Measurements from ENCODE around the gene ELANE.
"Not testable (repeated sequence)": the region's sequence is repeated elsewhere in the genome, so short reads cannot be mapped to it uniquely, and the experiment has no call there.

ELANE gene

DNA sequence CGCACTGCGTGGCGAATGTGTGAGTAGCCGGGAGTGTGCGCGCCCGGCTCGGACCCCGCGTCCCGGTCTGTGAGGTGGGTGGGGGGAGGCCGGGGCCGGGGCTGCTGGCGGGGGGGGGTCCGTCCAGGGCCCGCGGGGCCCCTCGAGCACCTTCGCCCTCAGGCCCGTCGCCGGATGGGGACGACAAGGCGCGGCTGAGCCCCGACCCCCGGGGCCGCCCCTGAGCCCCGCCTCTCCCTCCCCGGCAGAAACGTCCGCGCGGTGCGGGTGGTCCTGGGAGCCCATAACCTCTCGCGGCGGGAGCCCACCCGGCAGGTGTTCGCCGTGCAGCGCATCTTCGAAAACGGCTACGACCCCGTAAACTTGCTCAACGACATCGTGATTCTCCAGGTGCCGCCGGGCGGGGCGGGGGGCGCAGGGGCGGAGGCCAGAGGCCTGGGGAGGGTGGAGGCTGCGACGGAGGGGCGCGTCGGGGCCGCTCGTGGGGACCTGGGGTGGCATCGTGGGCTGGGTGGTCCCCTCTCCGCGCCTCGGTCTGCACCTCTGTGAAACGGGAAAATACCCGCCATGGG is 997 bp downstream of the ELANE start:
- DNase-seq: no peak
- H3K4me1 ChIP-seq (ENCODE audit: control extremely low read depth in 1 of 4, control insufficient read depth in 4 of 4, insufficient read depth in 4 of 4, low read length in 3 of 4): peaks cover 0 to 6% (median 4%) of the 10 kb centered on the region in 4 experiments
- H3K4me3 ChIP-seq (ENCODE audit: control insufficient read depth in 1 of 7, extremely low read depth in 1 of 7, insufficient read depth in 4 of 7, low read depth in 2 of 7, low read length in 6 of 7): no peak overlapping the region
- no peaks in the 10 kb centered on the region for H3K36me3 ChIP-seq (ENCODE audit: control insufficient read depth in 4 of 4, insufficient read depth in 4 of 4, low read length in 3 of 4)
- WGBS (ENCODE audit: insufficient coverage): 24% methylated on average over 43 of the region's 67 CpGs
- ChIA-PET POLR2A (no interaction called here), CTCF (no interaction called here)
- H3K27me3 ChIP-seq (replicated peaks in 2 of 5; ENCODE audit: control insufficient read depth in 4 of 5, insufficient read depth in 5 of 5, low read length in 4 of 5): peaks cover 0 to 52% (median 7%) of the 10 kb centered on the region in 5 experiments
- H3K9me3 ChIP-seq (ENCODE audit: control extremely low read depth in 1 of 5, control insufficient read depth in 4 of 5, insufficient read depth in 2 of 5, low read depth in 1 of 5, low read length in 4 of 5): no peaks in the 10 kb centered on the region
- H3K27ac ChIP-seq (ENCODE audit: insufficient read depth in 1 of 2, low read depth in 1 of 2, low read length in 2 of 2, poor library complexity in 1 of 2, severe bottlenecking in 2 of 2): no peak overlapping the region

DNA sequence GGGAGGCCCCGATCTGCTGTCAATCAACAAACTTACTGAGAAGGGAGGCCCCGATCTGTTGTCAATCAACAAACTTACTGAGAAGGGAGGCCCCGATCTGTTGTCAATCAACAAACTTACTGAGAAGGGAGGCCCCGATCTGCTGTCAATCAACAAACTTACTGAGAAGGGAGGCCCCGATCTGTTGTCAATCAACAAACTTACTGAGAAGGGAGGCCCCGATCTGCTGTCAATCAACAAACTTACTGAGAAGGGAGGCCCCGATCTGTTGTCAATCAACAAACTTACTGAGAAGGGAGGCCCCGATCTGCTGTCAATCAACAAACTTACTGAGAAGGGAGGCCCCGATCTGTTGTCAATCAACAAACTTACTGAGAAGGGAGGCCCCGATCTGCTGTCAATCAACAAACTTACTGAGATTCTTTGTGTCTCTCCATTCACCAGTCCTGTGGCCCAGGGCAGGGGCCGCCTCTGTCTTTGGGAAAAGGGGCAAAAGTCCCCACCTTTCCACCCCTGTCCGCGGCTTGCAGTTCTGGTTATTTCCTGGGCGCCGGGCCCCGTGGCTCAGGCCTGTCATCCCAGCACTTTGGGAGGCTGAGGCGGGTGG is 1.6 kb downstream of the ELANE start:
- POLR2A ChIA-PET; H3K36me3 ChIP-seq (ENCODE audit: control insufficient read depth in 4 of 4, insufficient read depth in 4 of 4, low read length in 3 of 4); H3K4me3 ChIP-seq (ENCODE audit: control insufficient read depth in 1 of 7, extremely low read depth in 1 of 7, insufficient read depth in 4 of 7, low read depth in 2 of 7, low read length in 6 of 7); DNase-seq; H3K9me3 ChIP-seq (ENCODE audit: control extremely low read depth in 1 of 5, control insufficient read depth in 4 of 5, insufficient read depth in 2 of 5, low read depth in 1 of 5, low read length in 4 of 5); H3K27ac ChIP-seq (ENCODE audit: insufficient read depth in 1 of 2, low read depth in 1 of 2, low read length in 2 of 2, poor library complexity in 1 of 2, severe bottlenecking in 2 of 2); H3K4me1 ChIP-seq (ENCODE audit: control extremely low read depth in 1 of 4, control insufficient read depth in 4 of 4, insufficient read depth in 4 of 4, low read length in 3 of 4): not testable (repeated sequence)
- CTCF ChIA-PET: interaction anchor here (0.6 kb wide), 1 partner anchor 69 kb away, joined by 3 read pairs; no protein-coding TSS in a partner anchor
- peaks cover 0 to 49% (median 7%) of the 10 kb centered on the region in 5 experiments for H3K27me3 ChIP-seq (replicated peaks in 2 of 5; ENCODE audit: control insufficient read depth in 4 of 5, insufficient read depth in 5 of 5, low read length in 4 of 5)
- WGBS (ENCODE audit: insufficient coverage): 98% methylated on average over 7 of the region's 17 CpGs

DNA sequence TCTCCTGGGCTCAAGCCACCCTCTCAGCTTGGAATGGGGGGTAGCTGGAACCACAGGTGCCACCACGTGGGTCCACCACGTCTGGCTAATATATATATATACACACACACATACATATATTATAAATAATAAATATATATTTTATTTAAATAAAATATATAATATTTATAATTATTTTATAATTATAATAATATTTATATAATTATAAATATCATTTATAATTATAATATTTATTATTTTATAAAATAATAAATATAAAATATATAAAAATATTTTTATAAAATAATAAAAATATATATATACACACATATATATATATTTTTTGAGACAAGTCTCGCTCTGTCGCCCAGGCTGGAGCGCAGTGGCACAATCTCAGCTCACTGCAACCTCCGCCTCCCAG is 2.4 kb downstream of the ELANE start:
- Histone ChIP-seq H3K4me1 (ENCODE audit: control extremely low read depth in 1 of 4, control insufficient read depth in 4 of 4, insufficient read depth in 4 of 4, low read length in 3 of 4) (peaks cover 0 to 15% (median 12%) of the 10 kb centered on the region in 4 experiments), H3K9me3 (ENCODE audit: control extremely low read depth in 1 of 5, control insufficient read depth in 4 of 5, insufficient read depth in 2 of 5, low read depth in 1 of 5, low read length in 4 of 5) (no peaks in the 10 kb centered on the region), H3K4me3 (ENCODE audit: control insufficient read depth in 1 of 7, extremely low read depth in 1 of 7, insufficient read depth in 4 of 7, low read depth in 2 of 7, low read length in 6 of 7) (no peak overlapping the region), H3K27me3 (replicated peaks in 2 of 5; ENCODE audit: control insufficient read depth in 4 of 5, insufficient read depth in 5 of 5, low read length in 4 of 5) (peaks cover 0 to 51% (median 7%) of the 10 kb centered on the region in 5 experiments), H3K27ac (ENCODE audit: insufficient read depth in 1 of 2, low read depth in 1 of 2, low read length in 2 of 2, poor library complexity in 1 of 2, severe bottlenecking in 2 of 2) (no peak overlapping the region), H3K36me3 (ENCODE audit: control insufficient read depth in 4 of 4, insufficient read depth in 4 of 4, low read length in 3 of 4) (no peaks in the 10 kb centered on the region)
- DNase-seq: no peak
- ChIA-PET CTCF (interaction anchor here (0.6 to 2.3 kb wide), 2 partner anchors 68 to 69 kb away, joined by 3 to 11 read pairs; no protein-coding TSS in a partner anchor), POLR2A (no interaction called here)
- no CpG with 5 or more reads among the region's 6 CpGs for WGBS (ENCODE audit: insufficient coverage)

DNA sequence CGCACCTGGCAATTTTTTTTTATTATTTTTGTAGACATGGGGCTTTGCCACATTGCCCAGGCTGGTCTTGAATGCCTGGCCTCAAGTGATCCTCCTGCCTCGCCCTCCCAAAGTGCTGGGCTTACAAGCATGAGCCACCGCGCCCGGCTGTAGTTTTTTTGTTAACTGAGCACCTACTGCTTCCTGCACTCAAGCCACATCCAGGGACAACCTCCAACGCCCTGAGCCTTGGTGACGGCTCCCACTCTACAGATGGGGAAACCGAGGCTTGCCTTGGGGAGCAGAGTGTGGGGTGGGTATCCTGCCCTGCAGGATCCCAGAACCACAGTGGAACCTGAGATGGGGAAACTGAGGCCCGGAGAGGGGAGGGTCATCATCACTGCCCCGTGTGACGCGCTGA is 3.0 kb downstream of the ELANE start:
- ChIA-PET POLR2A (interaction anchor here (0.6 kb wide), 1 partner anchor 35 kb away, joined by 3 read pairs; no protein-coding TSS in a partner anchor), CTCF (interaction anchor here (0.6 to 2.3 kb wide), 2 partner anchors 17 to 68 kb away, joined by 4 to 11 read pairs; no protein-coding TSS in a partner anchor)
- Histone ChIP-seq H3K36me3 (ENCODE audit: control insufficient read depth in 4 of 4, insufficient read depth in 4 of 4, low read length in 3 of 4) (no peaks in the 10 kb centered on the region), H3K9me3 (ENCODE audit: control extremely low read depth in 1 of 5, control insufficient read depth in 4 of 5, insufficient read depth in 2 of 5, low read depth in 1 of 5, low read length in 4 of 5) (no peaks in the 10 kb centered on the region), H3K4me1 (ENCODE audit: control extremely low read depth in 1 of 4, control insufficient read depth in 4 of 4, insufficient read depth in 4 of 4, low read length in 3 of 4) (peaks cover 0 to 20% (median 17%) of the 10 kb centered on the region in 4 experiments), H3K27me3 (replicated peaks in 2 of 5; ENCODE audit: control insufficient read depth in 4 of 5, insufficient read depth in 5 of 5, low read length in 4 of 5) (peaks cover 0 to 52% (median 12%) of the 10 kb centered on the region in 5 experiments), H3K27ac (ENCODE audit: insufficient read depth in 1 of 2, low read depth in 1 of 2, low read length in 2 of 2, poor library complexity in 1 of 2, severe bottlenecking in 2 of 2) (no peak overlapping the region), H3K4me3 (ENCODE audit: control insufficient read depth in 1 of 7, extremely low read depth in 1 of 7, insufficient read depth in 4 of 7, low read depth in 2 of 7, low read length in 6 of 7) (no peak overlapping the region)
- 81% methylated on average over 9 of the region's 12 CpGs for WGBS (ENCODE audit: insufficient coverage)
- no peak for DNase-seq

DNA sequence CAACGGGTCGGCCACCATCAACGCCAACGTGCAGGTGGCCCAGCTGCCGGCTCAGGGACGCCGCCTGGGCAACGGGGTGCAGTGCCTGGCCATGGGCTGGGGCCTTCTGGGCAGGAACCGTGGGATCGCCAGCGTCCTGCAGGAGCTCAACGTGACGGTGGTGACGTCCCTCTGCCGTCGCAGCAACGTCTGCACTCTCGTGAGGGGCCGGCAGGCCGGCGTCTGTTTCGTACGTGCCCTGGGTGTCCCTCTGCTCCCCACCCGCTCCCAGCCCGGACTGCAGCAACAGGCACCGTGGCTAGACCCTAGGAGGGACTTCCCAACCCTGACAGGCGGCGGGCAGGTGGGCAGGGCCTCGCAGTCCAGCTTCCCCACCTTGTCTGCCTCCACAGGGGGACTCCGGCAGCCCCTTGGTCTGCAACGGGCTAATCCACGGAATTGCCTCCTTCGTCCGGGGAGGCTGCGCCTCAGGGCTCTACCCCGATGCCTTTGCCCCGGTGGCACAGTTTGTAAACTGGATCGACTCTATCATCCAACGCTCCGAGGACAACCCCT is 3.5 kb downstream of the ELANE start:
- Histone ChIP-seq H3K27me3 (replicated peaks in 2 of 5; ENCODE audit: control insufficient read depth in 4 of 5, insufficient read depth in 5 of 5, low read length in 4 of 5) (peaks cover 0 to 46% (median 12%) of the 10 kb centered on the region in 5 experiments), H3K4me3 (ENCODE audit: control insufficient read depth in 1 of 7, extremely low read depth in 1 of 7, insufficient read depth in 4 of 7, low read depth in 2 of 7, low read length in 6 of 7) (no peak overlapping the region), H3K27ac (ENCODE audit: insufficient read depth in 1 of 2, low read depth in 1 of 2, low read length in 2 of 2, poor library complexity in 1 of 2, severe bottlenecking in 2 of 2) (no peak overlapping the region), H3K9me3 (ENCODE audit: control extremely low read depth in 1 of 5, control insufficient read depth in 4 of 5, insufficient read depth in 2 of 5, low read depth in 1 of 5, low read length in 4 of 5) (no peaks in the 10 kb centered on the region), H3K36me3 (ENCODE audit: control insufficient read depth in 4 of 4, insufficient read depth in 4 of 4, low read length in 3 of 4) (no peaks in the 10 kb centered on the region), H3K4me1 (ENCODE audit: control extremely low read depth in 1 of 4, control insufficient read depth in 4 of 4, insufficient read depth in 4 of 4, low read length in 3 of 4) (peaks cover 0 to 21% (median 17%) of the 10 kb centered on the region in 4 experiments)
- 83% methylated on average over 40 of the region's 40 CpGs for WGBS (ENCODE audit: insufficient coverage)
- POLR2A ChIA-PET: interaction anchor here (0.6 kb wide), 1 partner anchor 36 kb away, joined by 3 read pairs; no protein-coding TSS in a partner anchor
- DNase-seq: no peak
- CTCF ChIA-PET: interaction anchor here (0.6 to 2.3 kb wide), 4 partner anchors 11 to 68 kb away, joined by 3 to 11 read pairs (median 8); partner anchors contain the start of gene PRTN3

DNA sequence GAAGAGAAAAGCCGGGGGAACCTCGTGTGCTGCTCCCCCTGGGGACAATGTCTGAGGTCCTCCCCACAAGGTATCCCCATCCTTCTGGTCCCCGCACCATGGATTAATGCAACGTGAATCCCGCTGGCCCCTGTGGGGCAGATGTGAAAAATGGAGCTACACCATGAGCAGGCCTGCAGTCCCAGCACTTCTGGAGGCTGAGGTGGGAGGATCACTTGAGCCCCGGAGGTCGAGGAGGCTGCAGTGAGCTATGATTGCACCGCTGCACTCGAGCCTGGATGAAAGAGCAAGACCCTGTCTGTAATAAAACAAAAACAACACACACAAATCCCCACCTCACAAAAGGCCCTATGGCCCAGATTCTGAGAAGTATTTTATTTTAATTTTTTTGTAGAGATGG is 6.2 kb downstream of the ELANE start:
- no peak overlapping the region for H3K4me3 ChIP-seq (ENCODE audit: control insufficient read depth in 1 of 7, extremely low read depth in 1 of 7, insufficient read depth in 4 of 7, low read depth in 2 of 7, low read length in 6 of 7)
- no peaks in the 10 kb centered on the region for H3K9me3 ChIP-seq (ENCODE audit: control extremely low read depth in 1 of 5, control insufficient read depth in 4 of 5, insufficient read depth in 2 of 5, low read depth in 1 of 5, low read length in 4 of 5)
- peaks cover 0 to 23% (median 11%) of the 10 kb centered on the region in 5 experiments for H3K27me3 ChIP-seq (replicated peaks in 2 of 5; ENCODE audit: control insufficient read depth in 4 of 5, insufficient read depth in 5 of 5, low read length in 4 of 5)
- POLR2A ChIA-PET: no interaction called here
- peaks cover 0 to 32% (median 28%) of the 10 kb centered on the region in 4 experiments for H3K4me1 ChIP-seq (ENCODE audit: control extremely low read depth in 1 of 4, control insufficient read depth in 4 of 4, insufficient read depth in 4 of 4, low read length in 3 of 4)
- WGBS (ENCODE audit: insufficient coverage): 74% methylated on average over 5 of the region's 9 CpGs
- no peaks in the 10 kb centered on the region for H3K36me3 ChIP-seq (ENCODE audit: control insufficient read depth in 4 of 4, insufficient read depth in 4 of 4, low read length in 3 of 4)
- no peak overlapping the region for H3K27ac ChIP-seq (ENCODE audit: insufficient read depth in 1 of 2, low read depth in 1 of 2, low read length in 2 of 2, poor library complexity in 1 of 2, severe bottlenecking in 2 of 2)
- DNase-seq: no peak
- CTCF ChIA-PET: interaction anchor here (0.6 to 1.5 kb wide), 4 partner anchors 35 to 145 kb away, joined by 3 to 6 read pairs (median 4); partner anchors contain the start of genes MED16 and RNU6-9

Measured in common myeloid progenitor, CD34-positive (primary cell).